CD4-positive, alpha-beta T cell treated with Interleukin-10 for 1 hour (primary cell): ENCODE measurements around the gene PTPN3.

ENCODE experiments used
- DNase-seq: peaks from one replicate; pipeline ENCODE4 v3.0.0-alpha.2; 2020

Gene PTPN3

DNA sequence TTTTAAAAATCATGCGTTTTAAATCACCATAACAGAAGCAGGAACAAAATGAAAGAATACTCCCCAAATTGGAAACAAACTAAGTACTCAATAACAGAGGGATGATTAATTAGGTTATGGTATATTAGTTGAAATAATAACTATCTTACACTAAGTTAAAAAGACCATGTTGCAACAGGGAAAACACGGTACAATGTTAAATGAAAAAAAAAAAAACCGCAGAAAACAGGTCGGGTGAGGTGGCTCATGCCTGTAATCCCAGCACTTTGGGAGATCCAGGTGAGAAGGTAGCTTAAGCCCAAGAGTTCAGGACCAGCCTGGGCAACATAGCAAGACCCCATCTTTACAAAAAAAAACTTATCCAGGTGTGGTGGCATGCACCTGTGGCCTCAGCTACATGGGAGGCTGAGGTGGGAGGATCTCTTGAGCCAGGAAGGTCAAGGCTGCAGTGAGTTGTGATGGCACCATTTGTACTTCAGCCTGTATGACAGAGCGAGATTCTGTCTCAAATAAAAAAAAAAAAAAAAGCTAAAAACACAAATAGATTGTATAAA, 2.4 kb upstream of the PTPN3 start:
- DNase-seq, result no peak

- no peak for DNase-seq
Observed at GRCh38 chr9:109499631-109500410, 1.7 kb upstream of the PTPN3 start.

DNA sequence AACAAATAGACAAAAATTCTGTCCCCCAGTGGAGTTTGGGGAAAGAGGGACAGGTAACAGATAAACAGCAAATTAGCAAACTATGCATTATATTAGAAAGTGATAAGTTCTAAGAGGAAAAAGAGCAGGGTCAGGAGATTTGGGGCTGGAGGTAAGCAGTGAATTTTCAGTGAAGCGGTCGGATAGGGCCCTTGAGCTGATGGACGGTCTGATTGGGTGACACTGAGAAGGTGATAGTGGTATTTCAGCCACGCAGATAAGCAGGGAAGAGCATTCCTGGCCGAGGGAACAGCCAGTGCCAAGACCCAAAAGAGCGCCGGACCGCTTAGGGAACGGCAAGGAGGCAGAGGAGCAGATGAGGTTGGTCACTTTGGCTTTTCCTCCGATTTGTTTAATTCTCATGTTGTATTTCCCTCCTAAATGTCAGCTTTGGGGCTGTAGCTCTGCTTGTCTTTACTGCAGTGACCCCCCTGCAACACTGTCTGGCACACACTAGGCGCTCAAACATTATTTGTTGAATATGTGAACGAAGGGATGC, 1.1 kb upstream of the PTPN3 start:
- DNase-seq, result no peak

DNA sequence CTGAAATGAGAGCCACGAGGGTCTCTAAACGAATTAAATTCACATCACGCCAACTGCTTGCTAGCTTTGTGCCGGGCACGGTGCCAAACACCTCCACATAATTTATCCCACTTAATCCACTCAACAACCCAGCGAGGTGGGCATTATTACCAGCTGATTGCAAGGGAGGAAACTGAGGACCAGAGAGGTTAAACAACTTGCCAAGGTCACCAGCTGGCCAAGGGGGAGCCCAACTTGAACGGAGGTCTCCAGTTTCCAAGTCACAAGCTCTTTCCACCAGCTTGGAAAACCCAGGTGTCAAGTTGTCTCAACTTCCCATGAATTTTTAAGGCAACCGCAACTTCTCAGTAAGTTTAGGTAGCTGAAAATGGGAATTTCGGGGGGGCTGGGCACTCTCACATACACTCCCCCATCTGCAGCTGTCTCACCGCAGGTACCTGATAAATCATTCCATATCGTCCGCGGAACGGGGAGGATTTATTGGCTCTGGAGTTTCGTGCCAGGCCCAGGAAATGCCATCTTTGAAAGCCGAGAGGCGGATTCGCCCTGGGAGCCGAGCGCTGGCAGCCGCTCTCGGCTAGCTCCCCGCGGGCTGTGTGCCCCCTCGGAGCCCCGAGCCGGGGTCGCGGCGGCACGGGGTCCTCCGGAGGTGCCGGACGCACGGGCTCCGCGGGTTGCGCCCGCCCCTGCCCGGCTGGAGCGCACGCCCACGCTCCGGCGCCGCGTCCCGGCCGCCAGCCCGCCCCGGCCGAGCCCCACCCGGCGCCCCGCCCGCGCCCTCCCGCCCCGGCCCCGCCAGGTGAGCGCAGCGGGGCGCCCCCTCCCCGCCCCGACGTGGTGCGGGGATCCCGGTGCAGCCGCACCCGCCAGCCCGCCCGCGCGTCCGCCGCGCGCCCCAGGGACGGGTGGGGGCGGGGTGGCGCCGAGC, 617 bp downstream of the PTPN3 start:
- DNase-seq, result no peak

- DNase-seq, result no peak
Observed at GRCh38 chr9:109496841-109497225, 1.3 kb downstream of the PTPN3 start.

GRCh38 chr9:109496218-109496617, 1.9 kb downstream of the PTPN3 start:
- DNase-seq, result no peak

DNA sequence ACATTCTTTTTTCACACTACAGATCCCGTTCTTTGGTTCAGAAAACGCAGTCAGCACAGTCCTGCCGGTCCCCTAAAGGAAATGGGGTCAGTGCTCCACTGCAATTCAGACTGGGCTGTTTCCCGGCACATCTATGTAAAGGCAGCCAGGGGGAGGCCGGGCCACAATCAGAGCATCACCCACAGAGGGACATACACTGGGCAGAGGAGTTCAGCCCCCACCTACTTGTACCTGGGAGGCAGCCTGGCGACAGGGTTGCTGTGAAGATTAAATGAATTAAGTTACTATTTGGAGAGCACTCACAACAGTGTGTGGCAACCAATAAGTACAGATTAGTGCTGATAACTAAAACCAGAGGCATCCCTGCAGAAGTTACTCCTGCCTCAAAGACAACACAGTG, 4.5 kb downstream of the PTPN3 start:
- no peak for DNase-seq

DNA sequence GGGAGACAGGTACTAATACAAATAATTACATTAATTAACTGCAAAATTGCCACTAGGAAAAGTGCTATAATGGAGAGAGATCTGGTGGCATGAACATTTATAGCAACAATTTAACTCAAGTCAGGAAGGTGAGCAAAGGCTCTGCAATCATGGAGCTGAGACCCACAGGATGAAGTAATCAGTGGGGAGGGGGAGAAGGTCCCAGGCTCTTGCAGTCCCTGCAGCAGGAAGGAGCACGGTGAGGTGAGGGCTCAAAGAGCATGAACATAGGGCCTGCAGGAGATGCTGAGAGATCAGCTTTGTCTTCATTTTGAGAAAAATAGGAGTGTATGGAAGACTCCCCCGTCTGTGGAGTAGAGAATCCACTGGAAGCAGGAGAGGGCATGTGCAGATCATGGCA, 6.5 kb downstream of the PTPN3 start:
- no peak for DNase-seq

DNA sequence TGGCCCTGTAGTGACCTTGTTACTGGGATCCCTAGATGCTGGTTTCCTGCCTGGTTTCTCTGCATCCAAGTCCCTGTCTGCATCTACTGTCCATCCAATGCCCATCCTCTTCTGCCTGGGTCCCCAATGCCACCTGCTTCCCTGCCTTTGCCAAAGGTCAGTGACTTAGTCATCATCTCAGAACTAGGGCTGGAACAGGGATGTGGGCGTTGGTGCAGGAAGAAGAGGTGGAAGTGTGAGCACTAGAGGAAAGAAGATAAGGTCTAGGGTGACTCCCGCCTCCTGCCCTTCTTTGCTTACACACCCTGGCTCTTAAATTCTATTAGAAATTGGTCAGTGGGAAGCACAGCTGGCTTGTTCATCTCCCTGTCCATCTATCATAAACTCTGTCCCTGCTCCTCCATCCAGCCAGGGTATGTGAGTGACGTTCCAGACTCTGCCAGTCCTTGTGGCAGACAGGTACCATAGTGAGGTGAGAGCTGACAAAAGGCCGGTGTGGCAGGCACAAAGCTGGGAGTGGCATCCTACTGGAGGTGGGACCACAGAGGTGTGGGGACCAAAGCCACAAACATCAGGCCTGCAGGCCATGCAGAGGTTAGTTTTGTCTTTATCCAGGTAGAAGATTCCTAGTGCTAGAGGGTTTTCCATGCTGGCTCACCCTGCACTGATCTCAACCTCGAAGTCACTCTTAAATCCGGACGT, 9.2 kb downstream of the PTPN3 start:
- DNase-seq, result no peak

DNA sequence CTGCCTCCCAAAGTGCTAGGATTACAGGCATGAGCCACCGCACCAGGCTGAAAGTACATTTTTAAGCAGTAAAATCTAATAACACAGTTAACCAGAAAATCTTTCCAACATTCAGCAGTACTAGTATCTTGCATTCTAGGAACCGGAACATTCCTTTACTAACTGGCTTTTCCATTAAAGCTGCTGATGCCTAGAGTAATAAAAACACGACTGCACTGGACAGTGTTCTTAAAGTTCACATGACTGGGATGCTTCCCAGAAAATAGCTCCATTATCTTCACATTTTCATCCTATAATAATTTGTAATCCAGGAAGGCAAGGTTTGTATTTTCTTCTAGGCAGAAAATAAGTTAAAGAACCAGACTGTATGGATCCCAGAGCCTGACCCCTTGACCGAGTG, 9.8 kb downstream of the PTPN3 start:
- DNase-seq, result no peak

GRCh38 chr9:109487247-109487646, 10.9 kb downstream of the PTPN3 start:
- DNase-seq, result no peak

DNA sequence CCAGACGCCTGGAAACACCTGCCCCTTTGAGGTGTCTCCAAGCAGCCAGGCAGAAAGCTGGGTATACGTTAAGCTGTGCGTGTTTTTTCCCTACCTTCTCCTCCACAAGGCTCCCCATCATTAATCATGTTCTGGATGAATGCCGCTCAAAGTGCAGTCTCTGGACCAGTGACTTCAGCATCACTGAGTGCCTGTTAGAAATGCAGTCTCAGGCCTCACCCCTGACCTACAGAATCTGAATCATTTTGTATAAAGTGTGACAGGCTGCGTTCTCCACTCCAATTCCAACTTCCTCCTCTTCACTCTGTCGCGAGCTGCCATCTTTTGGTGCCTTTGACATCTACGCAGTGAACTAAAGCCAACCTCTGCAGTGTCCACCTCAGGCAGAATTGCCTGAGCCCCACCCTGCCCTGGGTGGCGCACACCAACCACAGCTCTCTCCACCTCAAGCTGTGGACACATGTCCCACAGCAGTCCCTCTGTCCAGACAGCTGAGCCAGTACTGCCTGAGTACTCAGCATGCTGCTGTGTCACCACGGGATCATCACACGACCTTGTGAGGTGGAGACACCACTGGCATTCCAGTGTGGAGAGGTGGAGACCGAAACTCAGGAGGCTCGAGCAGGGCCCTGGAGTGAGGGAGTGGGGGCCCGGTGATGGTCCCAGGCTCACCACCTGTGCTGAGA, 14.2 kb downstream of the PTPN3 start:
- no peak for DNase-seq

DNA sequence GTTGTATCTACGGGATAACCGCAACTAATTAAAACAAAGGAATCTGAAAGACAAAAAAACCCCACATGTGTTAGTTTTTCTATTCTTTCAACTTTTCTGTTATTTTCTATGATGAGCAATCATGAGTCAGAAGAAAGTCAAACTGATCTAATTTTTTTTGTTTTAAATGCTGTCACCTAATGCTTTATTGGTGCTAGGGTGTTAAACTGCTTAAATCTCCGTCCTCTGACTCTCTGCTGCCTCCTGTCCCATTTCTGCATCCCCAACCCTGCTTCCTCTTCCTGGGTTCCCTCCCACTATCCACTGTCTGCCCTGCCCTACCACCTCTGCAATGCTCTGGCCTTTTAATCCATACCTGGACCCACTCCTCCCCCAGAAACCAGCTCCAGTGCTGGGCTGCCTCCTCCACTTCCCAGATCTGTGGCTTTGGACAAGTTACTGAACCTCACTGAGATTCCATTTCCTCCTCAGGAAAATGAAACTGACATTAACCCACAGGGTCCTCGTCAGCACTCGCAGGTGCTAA, 15.7 kb downstream of the PTPN3 start:
- no peak for DNase-seq

GRCh38 chr9:109481856-109482255, 16.3 kb downstream of the PTPN3 start:
- DNase-seq, result no peak

- DNase-seq, result no peak
Observed at GRCh38 chr9:109479822-109480221, 18.3 kb downstream of the PTPN3 start.

DNA sequence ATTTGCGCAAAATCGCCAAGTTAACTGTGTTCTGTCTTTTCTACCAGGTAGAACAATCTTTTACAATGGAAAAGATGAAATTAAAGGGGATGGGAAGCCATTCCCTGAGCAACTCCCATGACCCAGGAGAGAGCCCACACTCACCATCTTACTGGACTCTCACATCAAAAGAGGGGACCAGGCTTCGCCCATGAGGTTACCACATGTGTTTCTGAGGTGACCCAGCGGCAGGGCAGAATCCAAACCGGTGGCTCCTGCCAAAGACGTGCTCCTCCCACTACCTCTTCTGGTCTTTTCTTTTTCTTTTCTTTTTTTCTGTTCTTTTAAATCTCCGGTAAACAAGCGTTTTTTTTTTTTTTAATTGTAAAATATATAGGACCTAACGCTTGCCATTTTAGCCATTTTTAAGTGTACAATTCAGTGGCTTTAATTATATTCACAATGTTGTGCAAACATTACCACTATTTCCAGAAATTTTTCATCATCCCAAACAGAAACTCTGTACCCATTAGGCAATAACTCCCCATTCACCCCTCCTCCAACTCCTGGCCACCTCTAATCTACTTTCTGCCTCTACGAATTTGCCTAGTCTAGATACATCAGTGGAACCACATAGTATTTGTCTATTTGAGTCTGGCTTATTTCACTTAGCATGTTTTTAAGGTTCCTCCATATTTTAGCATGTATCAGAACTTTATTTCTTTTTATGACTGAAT, 19.3 kb downstream of the PTPN3 start:
- DNase-seq, result no peak

DNA sequence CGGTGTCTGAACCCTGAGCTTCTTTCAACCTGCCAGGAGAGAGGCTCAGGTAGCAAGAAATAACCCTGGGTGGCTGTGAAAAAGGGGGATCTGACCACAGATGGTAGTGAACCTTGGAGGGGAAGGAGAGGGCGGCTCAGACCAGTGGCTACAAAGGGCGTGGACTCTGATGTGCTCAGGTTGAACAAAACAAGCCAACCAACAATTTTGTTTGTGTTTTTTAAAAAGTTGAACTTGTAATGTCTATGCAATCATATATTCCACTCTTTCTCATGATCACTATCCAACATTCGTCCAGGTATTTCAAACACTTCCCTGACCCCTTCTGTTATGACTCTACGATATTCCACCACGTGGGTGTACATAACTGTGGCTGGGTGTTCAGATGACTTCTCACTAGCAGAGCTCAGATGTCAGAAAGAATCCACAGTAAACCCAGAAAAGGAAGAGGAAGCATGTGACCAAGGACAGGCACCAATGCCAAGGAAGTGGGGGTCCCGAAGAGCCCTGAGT, 20.0 kb downstream of the PTPN3 start:
- DNase-seq, result no peak

DNA sequence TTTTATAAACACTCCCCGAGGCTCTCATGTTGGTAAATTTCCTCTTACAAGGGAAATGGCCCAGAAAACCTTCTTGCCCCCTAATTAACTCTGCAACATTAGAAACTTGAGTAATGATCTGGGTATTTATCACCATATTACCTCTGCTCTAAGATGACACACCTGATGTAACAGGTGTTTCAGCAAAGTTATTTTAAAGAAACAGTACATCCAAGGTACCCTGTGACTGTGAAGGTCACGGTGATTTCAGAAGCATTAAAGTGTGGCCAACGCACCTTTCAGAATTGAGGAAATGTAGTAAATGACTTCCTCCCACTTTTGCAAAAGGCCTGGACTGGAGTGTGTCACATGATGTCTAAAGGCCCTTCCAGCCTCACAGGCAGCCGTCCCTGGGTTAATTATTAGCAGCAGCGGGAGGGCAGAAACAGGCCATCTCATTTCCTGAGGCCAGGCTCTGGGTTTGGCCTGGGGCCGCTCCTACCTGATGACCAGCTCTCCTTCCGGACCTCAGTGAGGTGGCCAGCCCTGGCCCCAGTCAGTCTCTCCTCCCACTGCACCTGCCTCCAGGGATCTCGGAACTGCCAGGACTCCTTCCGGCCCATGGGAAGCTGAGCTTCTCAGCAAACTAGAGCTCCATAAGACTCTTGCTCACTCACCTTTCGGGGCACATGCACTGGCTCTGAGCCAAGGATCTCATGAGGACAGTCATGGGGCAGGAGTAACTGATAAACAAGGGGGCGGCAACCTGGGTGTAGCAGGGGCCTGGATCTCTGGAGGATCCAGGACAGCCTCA, 20.7 kb downstream of the PTPN3 start:
- no peak for DNase-seq

DNA sequence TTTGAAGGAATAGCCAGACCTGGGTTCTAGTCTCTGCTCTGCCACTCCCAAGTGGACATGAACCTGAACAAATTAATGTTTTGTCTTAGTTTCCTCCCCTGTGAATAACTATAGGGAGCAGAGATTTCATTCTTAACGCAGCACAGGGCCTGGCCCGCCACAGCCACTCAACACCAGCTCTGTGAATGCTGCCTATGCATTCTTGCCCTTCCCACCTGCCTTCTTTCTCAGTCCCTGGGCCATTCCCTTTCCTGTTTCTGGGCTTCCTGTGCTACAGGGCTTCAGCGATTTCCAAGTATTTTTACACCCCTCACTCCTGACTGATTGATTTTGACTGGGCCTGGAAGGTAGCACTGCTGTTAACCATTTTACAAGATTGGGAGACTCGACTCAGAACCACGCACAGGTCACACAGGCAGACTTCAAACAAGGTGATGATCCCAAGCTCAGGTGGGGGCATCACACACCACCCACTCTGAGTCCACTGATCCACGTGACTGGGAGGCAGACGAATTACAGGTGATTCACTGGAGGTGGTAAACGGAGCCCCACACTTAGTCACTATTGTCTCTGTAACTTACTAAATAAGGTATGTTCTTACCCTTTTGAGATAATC, 21.4 kb downstream of the PTPN3 start:
- no peak for DNase-seq

DNA sequence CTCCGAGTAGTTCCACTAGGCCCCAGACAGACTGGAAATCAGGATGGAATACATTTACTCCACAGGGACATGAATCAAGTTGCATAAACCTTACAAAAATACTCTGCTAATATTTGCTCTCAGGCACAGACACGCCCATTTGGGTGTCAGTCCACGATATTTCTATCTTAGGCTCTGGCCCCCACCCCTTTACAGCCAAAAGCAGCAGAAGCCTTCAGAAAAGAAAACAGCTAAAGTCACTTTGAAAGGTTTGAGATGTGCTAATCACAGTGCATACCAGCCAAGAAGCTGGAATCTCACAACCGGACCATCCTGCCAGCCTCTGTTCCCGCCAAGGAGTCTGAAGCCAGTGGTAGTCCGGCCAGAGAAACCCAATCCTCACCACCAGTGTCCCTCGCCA, 22.6 kb downstream of the PTPN3 start:
- DNase-seq, result no peak
